IPS-NIHi7 (cell line): Measurements from ENCODE around the gene CCNY.

Experiments
- DNase-seq: peaks from one replicate; pipeline ENCODE4 v3.0.0; 2012; ENCODE audit warnings: mixed read lengths; ENCODE audit errors: extremely low spot score

CCNY gene

GRCh38 chr10:35581655-35582054, 245.3 kb downstream of the CCNY start:
- no peak for DNase-seq

GRCh38 chr10:35584946-35585345, 248.6 kb downstream of the CCNY start:
- DNase-seq = no peak

- no peak for DNase-seq
Measured at GRCh38 chr10:35585356-35585755, 249.0 kb downstream of the CCNY start.

- DNase-seq = no peak
Measured at GRCh38 chr10:35585903-35586535, 249.7 kb downstream of the CCNY start.

GRCh38 chr10:35588836-35589235, 252.5 kb downstream of the CCNY start:
- no peak for DNase-seq

GRCh38 chr10:35592441-35592840, 256.1 kb downstream of the CCNY start:
- no peak for DNase-seq

GRCh38 chr10:35594115-35595079, 258.1 kb downstream of the CCNY start:
- DNase-seq = peak; percentile 53

- DNase-seq = no peak
Measured at GRCh38 chr10:35595106-35595505, 258.8 kb downstream of the CCNY start.

- DNase-seq = peak; percentile 34
Measured at GRCh38 chr10:35598379-35598778, 262.1 kb downstream of the CCNY start.

GRCh38 chr10:35600193-35600592, 263.9 kb downstream of the CCNY start:
- no peak for DNase-seq

- no peak for DNase-seq
Measured at GRCh38 chr10:35605191-35605590, 268.9 kb downstream of the CCNY start, which contains the start of gene GJD4. Gene GJD4 (plus strand): TSS chr10:35605341. CDS start chr10:35605568, 227 bp downstream.

- no peak for DNase-seq
Measured at GRCh38 chr10:35606430-35606829, 270.1 kb downstream of the CCNY start.

GRCh38 chr10:35607475-35608327, 271.4 kb downstream of the CCNY start:
- peak; percentile 15 for DNase-seq

GRCh38 chr10:35608328-35608672, 272.0 kb downstream of the CCNY start:
- DNase-seq = no peak

- DNase-seq = peak; percentile 39
Measured at GRCh38 chr10:35611750-35612149, 275.4 kb downstream of the CCNY start.

- no peak for DNase-seq
Measured at GRCh38 chr10:35612385-35613106, 276.2 kb downstream of the CCNY start.

GRCh38 chr10:35613107-35613440, 276.8 kb downstream of the CCNY start:
- DNase-seq = no peak

- no peak for DNase-seq
Measured at GRCh38 chr10:35613597-35614226, 277.4 kb downstream of the CCNY start.

GRCh38 chr10:35614312-35614711, 278.0 kb downstream of the CCNY start:
- DNase-seq = no peak
